H1 (cell line): ENCODE results near the gene WDR45B. TPM values are rescaled to one million over a fixed set of nuclear protein-coding genes. Genes with fewer than 3 reads are reported as not detected.

Experiments used
- CTCF ChIA-PET: fragments of 300-600 bp; sonication (Branson Sonifier 250); formaldehyde crosslinking; loops from one replicate; lab custom pipeline; 2021; ENCODE audit not compliant: partially characterized antibody; lab: Charles Lee
- POLR2A ChIA-PET: fragments of 300-600 bp; sonication (Branson Sonifier 250); formaldehyde crosslinking; loops from one replicate; lab custom pipeline; 2021; ENCODE audit warnings: inconsistent platforms; ENCODE audit not compliant: partially characterized antibody; lab: Charles Lee
- DNase-seq, 2 experiments: peaks; one replicate each; pipeline versions ENCODE4 v3.0.0 to v3.0.0-alpha.2; 2010 to 2022; ENCODE audit warnings: low spot score in 2 of 2, low read depth in 1 of 2, mixed read lengths in 1 of 2
- FAIRE-seq: peaks from 2 replicates; lab custom pipeline; 2011; peaks lifted over from hg19 to GRCh38; lab: Jason Lieb, UNC
- H2AFZ ChIP-seq: 2 replicates; pipeline ENCODE4 v1.8.1; 2012; ENCODE audit warnings: low read length, inconsistent platforms
- H2AK5ac ChIP-seq: 2 replicates; pipeline ENCODE4 v1.6.1; 2013; ENCODE audit warnings: low read depth, low read length
- H2BK120ac ChIP-seq: replicated peaks from 2 replicates; pipeline ENCODE3; 2013; ENCODE audit warnings: low read depth, low read length, inconsistent platforms
- H2BK12ac ChIP-seq: 2 replicates; pipeline ENCODE4 v1.6.1; 2013; ENCODE audit warnings: low read depth, low read length
- H2BK15ac ChIP-seq: 2 replicates; pipeline ENCODE4 v1.6.1; 2013; ENCODE audit warnings: low read length
- H2BK20ac ChIP-seq: 2 replicates; pipeline ENCODE4 v1.6.1; 2013; ENCODE audit warnings: low read length
- H2BK5ac ChIP-seq: 2 replicates; pipeline ENCODE4 v1.6.1; 2013; ENCODE audit warnings: low read depth, low read length
- H3K14ac ChIP-seq: 2 replicates; pipeline ENCODE4 v1.6.1; 2013; ENCODE audit warnings: inconsistent platforms; ENCODE audit not compliant: insufficient read length
- H3K18ac ChIP-seq: 2 replicates; pipeline ENCODE4 v1.6.1; 2013; ENCODE audit warnings: low read length; ENCODE audit errors: extremely low read depth
- H3K23ac ChIP-seq: 2 replicates; pipeline ENCODE4 v1.6.1; 2013; ENCODE audit warnings: inconsistent platforms; ENCODE audit not compliant: insufficient read length
- H3K23me2 ChIP-seq: 2 replicates; pipeline ENCODE4 v1.6.1; 2013; ENCODE audit warnings: low read depth, low read length
- H3K27ac ChIP-seq: 2 replicates; pipeline ENCODE4 v1.6.1; 2011; ENCODE audit warnings: low read depth, low read length, inconsistent platforms
- H3K27me3 ChIP-seq, 4 experiments: replicated peaks in 1 of 4; 1 replicate in 1 of 4; 2 replicates in 3 of 4; pipeline versions ENCODE4 v1.6.1 to v1.8.1; 2011 to 2013; ENCODE audit warnings: low read length in 3 of 4, mild to moderate bottlenecking in 3 of 4, inconsistent platforms in 2 of 4, mixed read lengths in 2 of 4, moderate library complexity in 1 of 4; ENCODE audit not compliant: control insufficient read depth in 3 of 4, insufficient read depth in 3 of 4; ENCODE audit errors: extremely low read depth in 1 of 4
- H3K36me3 ChIP-seq, 4 experiments: 2 replicates each; pipeline versions ENCODE4 v1.6.1 to v1.8.1; 2011 to 2013; ENCODE audit warnings: mild to moderate bottlenecking in 4 of 4, low read length in 3 of 4, moderate library complexity in 2 of 4, control low read depth in 1 of 4, inconsistent platforms in 1 of 4; ENCODE audit not compliant: insufficient read depth in 4 of 4, control insufficient read depth in 2 of 4
- H3K4ac ChIP-seq: replicated peaks from 2 replicates; pipeline ENCODE3; 2013; ENCODE audit warnings: low read length, low read depth, mixed read lengths, inconsistent platforms; ENCODE audit not compliant: insufficient read length
- H3K4me1 ChIP-seq, 4 experiments: replicated peaks in 1 of 4; 1 replicate in 1 of 4; 2 replicates in 3 of 4; pipeline versions ENCODE4 v1.6.1 to v1.8.1; 2011 to 2013; ENCODE audit warnings: low read length in 3 of 4, inconsistent platforms in 2 of 4, mixed read lengths in 1 of 4; ENCODE audit not compliant: insufficient read depth in 4 of 4, control insufficient read depth in 3 of 4
- H3K4me2 ChIP-seq, 2 experiments: 2 replicates each; pipeline versions ENCODE4 v1.6.1 to v1.8.1; 2011 to 2013; ENCODE audit warnings: low read depth in 2 of 2, low read length in 2 of 2, control low read depth in 1 of 2, inconsistent platforms in 1 of 2, mild to moderate bottlenecking in 1 of 2; ENCODE audit not compliant: insufficient read depth in 1 of 2
- H3K4me3 ChIP-seq, 4 experiments: fragments of 200-600, 300-600 bp in 1 of 4; sonication (generic), shearing (Covaris generic), sonication (Bioruptor Twin) in 1 of 4; 2 replicates each; pipeline versions ENCODE4 v1.5.1 to v1.8.1; 2011 to 2016; ENCODE audit warnings: low read length in 4 of 4, low read depth in 3 of 4, control low read depth in 2 of 4, inconsistent platforms in 2 of 4, mild to moderate bottlenecking in 2 of 4, mixed read lengths in 1 of 4, moderate library complexity in 1 of 4; ENCODE audit not compliant: insufficient read depth in 2 of 4; ENCODE audit errors: extremely low read depth in 1 of 4
- H3K56ac ChIP-seq: replicated peaks from 2 replicates; pipeline ENCODE3; 2013; ENCODE audit warnings: low read depth, mild to moderate bottlenecking, mixed read lengths, low read length, inconsistent platforms; ENCODE audit not compliant: insufficient read length
- H3K79me1 ChIP-seq: 2 replicates; pipeline ENCODE4 v1.6.1; 2013; ENCODE audit warnings: low read depth, low read length, control low read depth
- H3K79me2 ChIP-seq, 2 experiments: 2 replicates each; pipeline versions ENCODE4 v1.6.1 to v1.8.1; 2012 to 2013; ENCODE audit warnings: low read length in 2 of 2, mild to moderate bottlenecking in 2 of 2, inconsistent platforms in 1 of 2; ENCODE audit not compliant: insufficient read depth in 2 of 2, control insufficient read depth in 1 of 2
- H3K9ac ChIP-seq, 4 experiments: replicated peaks in 1 of 4; 1 replicate in 1 of 4; 2 replicates in 3 of 4; pipeline versions ENCODE4 v1.6.1 to v1.8.1; 2011 to 2013; ENCODE audit warnings: low read depth in 3 of 4, low read length in 3 of 4, control low read depth in 2 of 4, mild to moderate bottlenecking in 2 of 4, moderate library complexity in 2 of 4, inconsistent platforms in 1 of 4; ENCODE audit errors: extremely low read depth in 1 of 4
- H3K9me3 ChIP-seq, 2 experiments: 2 replicates each; pipeline versions ENCODE4 v1.6.1 to v1.8.1; 2012 to 2013; ENCODE audit warnings: mild to moderate bottlenecking in 2 of 2, moderate library complexity in 2 of 2, control low read depth in 1 of 2, inconsistent platforms in 1 of 2, low read depth in 1 of 2, low read length in 1 of 2, mixed read lengths in 1 of 2; ENCODE audit not compliant: insufficient read depth in 2 of 2
- H4K20me1 ChIP-seq, 2 experiments: replicated peaks in 1 of 2; 2 replicates each; pipeline versions ENCODE3 to v1.8.1; 2011 to 2013; ENCODE audit warnings: inconsistent platforms in 2 of 2, low read length in 2 of 2, mild to moderate bottlenecking in 1 of 2; ENCODE audit not compliant: insufficient read depth in 2 of 2, control insufficient read depth in 1 of 2
- H4K5ac ChIP-seq: 2 replicates; pipeline ENCODE4 v1.6.1; 2013; ENCODE audit warnings: low read length, low read depth, mixed read lengths, inconsistent platforms; ENCODE audit not compliant: insufficient read length
- H4K8ac ChIP-seq: 2 replicates; pipeline ENCODE4 v1.8.0; 2013; ENCODE audit warnings: mild to moderate bottlenecking, moderate library complexity, low read length, inconsistent platforms; ENCODE audit not compliant: insufficient read depth; ENCODE audit errors: extremely low read depth
- H4K91ac ChIP-seq: replicated peaks from 2 replicates; pipeline ENCODE3; 2013; ENCODE audit warnings: low read length, mixed read lengths, inconsistent platforms; ENCODE audit not compliant: insufficient read length
- EP300 ChIP-seq, 2 experiments: IDR thresholded peaks; 1 replicate in 1 of 2; 2 replicates in 1 of 2; pipeline ENCODE4 v1.6.1; 2011 to 2012; ENCODE audit warnings: low read depth in 2 of 2, low read length in 2 of 2, mild to moderate bottlenecking in 2 of 2, borderline replicate concordance in 1 of 2, inconsistent platforms in 1 of 2, moderate library complexity in 1 of 2
- SUZ12 ChIP-seq: fragments of 200-600 bp; sonication (generic); IDR thresholded peaks from 2 replicates; pipeline ENCODE4 v1.6.1; 2012; ENCODE audit warnings: mild to moderate bottlenecking, inconsistent platforms, low read length, moderate library complexity, mixed read lengths
- YY1 ChIP-seq: IDR thresholded peaks from 2 replicates; pipeline ENCODE4 v1.6.1; 2011; ENCODE audit warnings: low read depth, mild to moderate bottlenecking, low read length
- WGBS, 2 experiments: shearing (Covaris generic) in 1 of 2; methylation state at CpG; one replicate each; pipeline versions ENCODE4 v1.1.6 to v1.1.7; 2013 to 2015; ENCODE audit warnings: low lambda C conversion rate in 2 of 2, mixed read lengths in 2 of 2, inconsistent platforms in 1 of 2, low coverage in 1 of 2, missing lambda C conversion rate in 1 of 2; ENCODE audit not compliant: insufficient replicate concordance in 2 of 2, insufficient coverage in 1 of 2, insufficient read length in 1 of 2; ENCODE audit errors: extremely low coverage in 1 of 2, missing lambda C conversion rate in 1 of 2; 5-methylcytosine and 5-hydroxymethylcytosine counted together
- polyA plus RNA-seq, 7 experiments: library from polyadenylated mRNA; depleted of rRNA in 3 of 7; stranded (reverse) in 5 of 7; unstranded in 2 of 7; fragments of >200 nt in 5 of 7; fragments of 200-250 nt in 2 of 7; gene quantifications; 1 replicate in 5 of 7; 2 replicates in 1 of 7; 4 replicates in 1 of 7; pipeline versions ENCODE4 v1.2.1 to v1.2.3, GENCODE V29; 2011 to 2013; ENCODE audit warnings: missing spikeins in 2 of 7, mixed read lengths in 2 of 7
- total RNA-seq: library from RNA; stranded (reverse); fragmentation: NEBNext Ultra II Directional; extraction: Animal tissue kit (Norgen Biotek cat#: 25700); gene quantifications from 2 replicates; pipeline ENCODE4 v1.2.1, GENCODE V29; 2021

The WDR45B gene
- total and polyA plus RNA-seq, 2 of the 8 experiments (the other 6 are each of a cell fraction or from before 2014, with no cell fraction given) = 82.0 to 100 TPM

DNA sequence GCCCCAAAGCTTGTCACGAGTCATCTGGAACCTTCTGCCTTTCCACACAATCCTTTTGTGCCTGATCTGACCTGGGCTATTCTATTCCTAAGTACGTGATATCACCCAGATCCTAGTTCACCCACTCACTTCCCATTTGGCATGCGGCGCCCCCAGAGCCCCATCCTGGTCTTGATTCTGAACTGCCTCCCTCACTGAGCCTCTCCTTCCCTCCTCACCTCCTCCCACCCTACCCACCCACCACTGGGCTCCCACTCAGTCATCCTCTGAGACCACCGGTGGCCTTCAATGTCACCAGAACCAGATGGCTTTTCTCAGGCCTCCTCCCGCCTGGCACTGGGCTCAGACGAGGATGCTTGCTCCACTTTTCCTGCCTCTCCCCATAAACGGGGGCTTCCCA is 18.5 kb downstream of the WDR45B start:
- Histone ChIP-seq H3K9me3 (no peaks in the 10 kb centered on the region), H3K4me1 (no peaks in the 10 kb centered on the region), H3K27me3 (no peaks in the 10 kb centered on the region), H3K4me2 (no peak overlapping the region), H3K56ac (no peak overlapping the region), H4K5ac (no peak overlapping the region), H4K91ac (no peak overlapping the region), H4K8ac (peak overlapping the region; percentile 31; the same call in 1 of the 2 replicates), H2BK12ac (no peak overlapping the region), H2BK20ac (no peak overlapping the region), H3K14ac (no peak overlapping the region), H3K9ac (no peak overlapping the region), H3K4me3 (no peak overlapping the region), H2AFZ (no peak overlapping the region), H3K36me3 (peaks cover 12 to 36% (median 16%) of the 10 kb centered on the region in 4 experiments), H3K79me2 (peaks cover 4 to 43% of the 10 kb centered on the region in 2 experiments; a peak in 3 of 4 replicates), H2BK15ac (no peak overlapping the region), H2BK5ac (peak overlapping the region; percentile 52; the same call in 1 of the 2 replicates), H3K27ac (no peak overlapping the region), H3K18ac (no peak overlapping the region), H2AK5ac (no peak overlapping the region), H3K79me1 (peaks cover 13% of the 10 kb centered on the region), H3K4ac (no peak overlapping the region), H3K23ac (no peak overlapping the region), H3K23me2 (no peaks in the 10 kb centered on the region; the same call in 1 of the 2 replicates), H4K20me1 (peaks cover 5 to 21% of the 10 kb centered on the region in 2 experiments), H2BK120ac (no peak overlapping the region)
- DNase-seq = no peak
- POLR2A ChIA-PET = no interaction called here
- no peak for FAIRE-seq
- 89% methylated on average over 7 of the region's 8 CpGs; no CpG with 5 or more reads in 1 of the 2 experiments for WGBS, 2 experiments
- CTCF ChIA-PET = interaction anchor here (4.3 kb wide), 1 partner anchor 14 kb away, joined by 18 read pairs; no protein-coding TSS in a partner anchor
- TF ChIP-seq SUZ12 = no peak
- no peak for TF ChIP-seq YY1
- no peak for TF ChIP-seq EP300 (IDR thresholded peaks at IDR 0.05; ENCODE audit: borderline replicate concordance in 1 of 2, low read depth in 2 of 2, low read length in 2 of 2)
